Transverse colon (tissue), 4 donors: Measurements from ENCODE around the gene GPD1L. TPM values are rescaled to one million over a fixed set of nuclear protein-coding genes. Genes with fewer than 3 reads are reported as not detected.
"Not testable (repeated sequence)": the region's sequence is repeated elsewhere in the genome, so short reads cannot be mapped to it uniquely, and the experiment has no call there.

ENCODE experiments used
- DNase-seq: peaks from one replicate; pipeline ENCODE4 v3.0.0-alpha.2; 2019
- H3K27ac ChIP-seq, 4 donors: fragments of 200-600 bp; sonication (generic); 2 replicates each; pipeline ENCODE4 v1.5.1; 2016 to 2018; ENCODE audit warnings: inconsistent platforms in 4 of 4
- H3K27me3 ChIP-seq: fragments of 200-600 bp; sonication (generic); 2 replicates; pipeline ENCODE4 v1.5.1; 2017; ENCODE audit warnings: inconsistent platforms
- H3K36me3 ChIP-seq, 4 donors: fragments of 200-600 bp; sonication (generic); 2 replicates each; pipeline ENCODE4 v1.5.1; 2017 to 2019; ENCODE audit warnings: inconsistent platforms in 4 of 4
- H3K4me1 ChIP-seq, 4 donors: fragments of 200-600 bp; sonication (generic); 2 replicates each; pipeline ENCODE4 v1.5.1; 2017 to 2020; ENCODE audit warnings: inconsistent platforms in 4 of 4
- H3K4me3 ChIP-seq, 4 donors: fragments of 200-600 bp; sonication (generic); 1 replicate in 1 of 4; 2 replicates in 3 of 4; pipeline versions ENCODE4 v1.5.1 to v1.6.1; 2017 to 2019; ENCODE audit warnings: inconsistent platforms in 4 of 4
- H3K9me3 ChIP-seq, 2 donors: fragments of 200-600 bp; sonication (generic); 2 replicates each; pipeline ENCODE4 v1.5.1; 2017 to 2019; ENCODE audit warnings: inconsistent platforms in 2 of 2
- CTCF ChIP-seq, 5 experiments: fragments of 200-600 bp in 3 of 5; fragments of 450-650 bp in 2 of 5; sonication (generic) in 3 of 5; IDR thresholded peaks; 1 replicate in 2 of 5; 2 replicates in 3 of 5; pipeline ENCODE4 v1.5.1; 2016 to 2017; ENCODE audit warnings: antibody characterized with exemption in 5 of 5, inconsistent platforms in 3 of 5, mild to moderate bottlenecking in 2 of 5, moderate library complexity in 1 of 5
- EP300 ChIP-seq: sonication (generic); formaldehyde crosslinking; IDR thresholded peaks from one replicate; pipeline ENCODE4 v1.6.1; 2017; ENCODE audit warnings: antibody characterized with exemption, low read depth
- POLR2A ChIP-seq: fragments of 450-650 bp; IDR thresholded peaks from one replicate; pipeline ENCODE4 v1.6.1; 2016; ENCODE audit warnings: antibody characterized with exemption, mild to moderate bottlenecking, moderate library complexity
- POLR2AphosphoS5 ChIP-seq, 3 donors: sonication (generic); formaldehyde crosslinking; IDR thresholded peaks; one replicate each; pipeline ENCODE4 v1.6.1; 2016; ENCODE audit warnings: antibody characterized with exemption in 3 of 3
- WGBS, 2 donors: methylation state at CpG; one replicate each; pipeline ENCODE4 v1.1.5; 2018; ENCODE audit warnings: low coverage in 1 of 2; 5-methylcytosine and 5-hydroxymethylcytosine counted together
- in situ Hi-C, 4 donors: fragments of 200-750 bp; cut with MboI; loops; one replicate each; pipeline versions ENCODE4 v1.15.0 to v1.15.1; 2017; ENCODE audit warnings: low sequenced_read_pairs in 3 of 4, low pct_ligation_motif_present in 1 of 4, low pct_unique_long_range_greater_than_20kb in 1 of 4
- intact Hi-C: fragments of 100-400 bp; cut with DNase I; formaldehyde crosslinking; loops from one replicate; pipeline ENCODE4 v1.15.1; 2023; ENCODE audit warnings: low total_unique reads
- total RNA-seq, 4 donors: library from RNA; depleted of rRNA; stranded (reverse); fragments of >200 nt; gene quantifications; one replicate each; pipeline ENCODE4 v1.1.0, GENCODE V29; 2016

GPD1L gene
- 100 to 1,000 TPM in 1 of 4 donors, 10 to 100 TPM in 3; 35.6 to 107 (median 66.5) TPM for total RNA-seq

GRCh38 chr3:32106132-32106928, at the start of gene GPD1L:
Gene GPD1L, plus strand, starts transcription at chr3:32106620. Its CDS starts 92 bp downstream, at chr3:32106712.
- Histone ChIP-seq H3K9me3 (peaks cover 14 to 19% of the 10 kb centered on the region in 2 donors), H3K4me3 (peak within 1 kb of the TSS; percentile 63 to 98 (median 82)), H3K27ac (peak within 1 kb of the TSS; percentile 84 to 95 (median 93)), H3K36me3 (no peaks in the 10 kb centered on the region), H3K27me3 (no peaks in the 10 kb centered on the region), H3K4me1 (peaks cover 29 to 46% (median 34%) of the 10 kb centered on the region in 4 donors)
- TF ChIP-seq POLR2AphosphoS5 (IDR thresholded peaks at IDR 0.05) (peak; percentile 72 to 85 (median 79)), EP300 (no peak), CTCF (IDR thresholded peaks at IDR 0.05) (no peak), POLR2A (peak; percentile 52)
- in situ Hi-C loops = no loop called here
- DNase-seq = peak; percentile 96
- intact Hi-C loops = no loop called here
- 8 to 40% methylated on average over 1 to 38 of the region's 78 CpGs for WGBS, 2 donors

GRCh38 chr3:32058465-32058864, 48.0 kb upstream of the GPD1L start:
- H3K27ac ChIP-seq, H3K36me3 ChIP-seq, H3K4me3 ChIP-seq, in situ Hi-C loops, H3K9me3 ChIP-seq, intact Hi-C loops, DNase-seq, H3K27me3 ChIP-seq: not testable (repeated sequence)
- WGBS, 2 donors = 86 to 92% methylated on average over 1 to 4 of the region's 4 CpGs
- H3K4me1 ChIP-seq = peaks cover 0 to 15% (median 4%) of the 10 kb centered on the region in 4 donors

- Histone ChIP-seq H3K9me3 (no peaks in the 10 kb centered on the region), H3K27me3 (no peaks in the 10 kb centered on the region), H3K27ac (no peak overlapping the region), H3K36me3 (no peaks in the 10 kb centered on the region), H3K4me3 (no peak overlapping the region), H3K4me1 (peaks cover 0 to 2% (median 0%) of the 10 kb centered on the region in 4 donors)
- WGBS, 2 donors = no CpG with 5 or more reads among the region's 4 CpGs
- DNase-seq = no peak
- TF ChIP-seq EP300 = no peak
- no peak for TF ChIP-seq POLR2AphosphoS5 (IDR thresholded peaks at IDR 0.05)
- TF ChIP-seq POLR2A = no peak
- no peak for TF ChIP-seq CTCF (IDR thresholded peaks at IDR 0.05)
- intact Hi-C loops (no loop called here), in situ Hi-C loops (no loop called here)
These were observed 43.4 kb upstream of the GPD1L start for GRCh38 chr3:32062950-32063582.

- H3K27me3 ChIP-seq = no peaks in the 10 kb centered on the region
- peaks cover 0 to 2% (median 0%) of the 10 kb centered on the region in 4 donors for H3K4me1 ChIP-seq
- intact Hi-C loops = no loop called here
- TF ChIP-seq EP300 (no peak), POLR2A (no peak), POLR2AphosphoS5 (IDR thresholded peaks at IDR 0.05) (no peak), CTCF (IDR thresholded peaks at IDR 0.05) (no peak)
- 79 to 85% methylated on average over 2 of the region's 2 CpGs for WGBS, 2 donors
- H3K9me3 ChIP-seq = no peaks in the 10 kb centered on the region
- no peak overlapping the region for H3K4me3 ChIP-seq
- DNase-seq = no peak
- in situ Hi-C loops = no loop called here
- no peak overlapping the region for H3K27ac ChIP-seq
- no peaks in the 10 kb centered on the region for H3K36me3 ChIP-seq
These were observed 39.7 kb upstream of the GPD1L start for GRCh38 chr3:32066686-32067085.

- H3K9me3 ChIP-seq, H3K36me3 ChIP-seq, H3K27ac ChIP-seq, intact Hi-C loops, H3K27me3 ChIP-seq, DNase-seq, H3K4me3 ChIP-seq, in situ Hi-C loops: not testable (repeated sequence)
- WGBS, 2 donors = 87 to 91% methylated on average over 6 to 7 of the region's 7 CpGs
- peaks cover 0 to 13% (median 6%) of the 10 kb centered on the region in 4 donors for H3K4me1 ChIP-seq
These were observed 32.2 kb upstream of the GPD1L start for GRCh38 chr3:32074194-32074593.
